ENCODE data around the gene DCAF15. TPM values are rescaled to one million over a fixed set of nuclear protein-coding genes. Genes with fewer than 3 reads are reported as not detected.
A peak's percentile ranks its signal among the peaks of the same experiment; 100 is the strongest.

Gene DCAF15
- total RNA-seq, 1 donor from 2014 or later = 15.4 TPM

GRCh38 chr19:14002571-14003250, 50.4 kb downstream of the DCAF15 start:
- DNase-seq (no peak), ATAC-seq (ENCODE audit: poor library complexity) (no peak)
- intact Hi-C loops (cut with DNase I) = no loop called here

GRCh38 chr19:14003251-14004055, 51.1 kb downstream of the DCAF15 start:
- DNase-seq (no peak), ATAC-seq (ENCODE audit: poor library complexity) (no peak)

DNA sequence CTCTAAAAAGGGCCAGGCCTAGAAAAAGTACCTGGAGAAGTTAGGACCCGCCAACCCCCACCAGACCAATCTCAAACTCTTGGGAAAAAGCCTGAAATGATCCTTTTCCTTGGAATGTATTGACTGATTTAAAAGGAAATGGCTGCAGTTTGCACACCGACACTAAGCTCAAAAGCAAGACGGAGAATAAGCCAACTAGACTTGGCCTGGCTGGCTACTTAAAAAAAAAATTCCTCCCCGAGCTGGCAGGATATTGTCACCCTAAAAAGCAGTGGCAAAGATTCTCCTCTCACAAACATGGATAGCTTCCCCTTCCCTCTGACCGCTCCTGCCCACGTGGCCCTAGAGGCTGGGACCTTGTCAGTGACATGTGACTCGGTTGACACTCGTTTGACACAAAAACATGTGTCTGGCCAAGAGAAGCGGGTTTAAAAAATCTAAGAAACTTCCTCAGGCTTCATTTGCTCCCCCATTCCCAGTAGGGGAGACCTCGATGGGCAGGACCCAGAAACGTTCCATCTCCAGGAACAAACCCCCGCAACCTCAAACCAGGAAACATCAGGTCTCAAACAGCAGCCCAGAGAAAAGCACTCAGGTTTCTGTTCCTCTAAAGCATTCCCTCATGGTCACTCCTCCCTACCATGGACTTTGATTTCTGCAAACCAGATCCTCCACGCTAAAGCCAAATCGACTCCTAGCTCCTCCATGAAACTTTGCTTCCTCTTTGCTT, 52.5 kb downstream of the DCAF15 start:
- DNase-seq (peak; percentile 75), ATAC-seq (ENCODE audit: poor library complexity) (peak; percentile 13)
- intact Hi-C loops (cut with DNase I) = no loop called here

More at GRCh38 chr19:14003251-14004055, 51.1 kb downstream of the DCAF15 start:
- intact Hi-C loops (cut with DNase I) = no loop called here

DNA sequence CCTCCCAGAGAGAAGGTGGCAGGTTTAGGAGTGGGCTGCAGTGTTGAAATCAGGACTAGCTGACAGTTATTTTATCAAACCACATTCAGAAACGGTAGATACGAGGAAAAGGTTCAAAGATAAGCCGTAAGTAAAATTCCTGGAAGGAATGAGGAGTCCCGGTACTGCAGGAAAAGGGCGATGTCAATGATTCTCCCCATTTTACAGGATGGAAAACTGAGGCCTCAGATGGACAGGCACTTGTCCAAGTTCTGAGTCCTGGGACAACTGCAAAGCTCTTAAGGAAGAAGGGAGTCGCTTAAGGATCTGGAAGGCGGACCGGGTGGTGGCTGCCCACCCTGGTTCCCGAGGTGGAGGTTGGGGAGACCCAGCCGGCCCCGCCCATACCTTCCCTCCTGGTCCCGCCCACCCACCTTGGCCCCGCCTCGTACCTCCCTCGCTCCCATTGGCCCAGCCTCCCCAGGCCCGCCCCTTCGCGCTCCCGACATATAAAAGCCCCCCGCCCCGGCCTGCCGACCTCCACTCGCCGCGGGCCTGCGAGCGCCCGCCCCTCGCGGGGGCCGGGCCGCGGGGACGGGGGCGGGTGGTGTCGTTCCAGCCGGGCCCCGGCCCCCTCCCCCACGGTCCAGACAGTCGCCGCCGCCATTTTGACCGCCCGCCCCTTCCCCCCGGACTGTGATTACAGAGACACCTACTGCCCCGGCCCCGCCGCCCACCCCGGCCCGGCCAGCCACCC, 53.2 kb downstream of the DCAF15 start:
- DNase-seq = peak; percentile 95
- intact Hi-C loops (cut with DNase I) = no loop called here
- ATAC-seq (ENCODE audit: poor library complexity) = peak; percentile 69

GRCh38 chr19:14006085-14006765, 53.9 kb downstream of the DCAF15 start, which contains the start of gene RFX1:
TSS of gene RFX1 (minus strand) at chr19:14006320. CDS start at chr19:13993843, 12,477 bp downstream.
- intact Hi-C loops (cut with DNase I) = no loop called here
- DNase-seq = peak; percentile 100

GRCh38 chr19:14006766-14007562, 54.7 kb downstream of the DCAF15 start:
- DNase-seq (peak; percentile 93), ATAC-seq (ENCODE audit: poor library complexity) (peak; percentile 59)
- intact Hi-C loops (cut with DNase I) = no loop called here

More at GRCh38 chr19:14006085-14006765, 53.9 kb downstream of the DCAF15 start, which contains the start of gene RFX1:
- ATAC-seq (ENCODE audit: poor library complexity) = peak; percentile 88

Other genes with a start within 250 kb of the DCAF15 start
- 15.2 TPM for gene MRI1, start 188.0 kb upstream of the DCAF15 start, total RNA-seq
- gene C19orf53, start 178.1 kb upstream of the DCAF15 start, total RNA-seq = 88.1 TPM
- 2.7 TPM for gene ZSWIM4, start 157.1 kb upstream of the DCAF15 start, total RNA-seq
- 1.8 TPM for gene NANOS3, start 75.4 kb upstream of the DCAF15 start, total RNA-seq
- gene BRME1, start 46.4 kb upstream of the DCAF15 start, total RNA-seq = 0.81 TPM
- gene CC2D1A, start 46.3 kb upstream of the DCAF15 start, total RNA-seq = 20.0 TPM
- 3.1 TPM for gene PODNL1, start 14.1 kb upstream of the DCAF15 start, total RNA-seq
- 13.0 TPM for gene RFX1, start 53.8 kb downstream of the DCAF15 start, total RNA-seq
- gene RLN3, start 75.6 kb downstream of the DCAF15 start, total RNA-seq = not detected
- 5.3 TPM for gene IL27RA, start 79.3 kb downstream of the DCAF15 start, total RNA-seq
- gene PALM3, start 109.6 kb downstream of the DCAF15 start, total RNA-seq = not detected
- gene MISP3, start 120.3 kb downstream of the DCAF15 start, total RNA-seq = 7.9 TPM
- gene C19orf67, start 133.3 kb downstream of the DCAF15 start, total RNA-seq = not detected
- gene SAMD1, start 138.2 kb downstream of the DCAF15 start, total RNA-seq = 51.1 TPM
- 460 TPM for gene PRKACA, start 165.3 kb downstream of the DCAF15 start, total RNA-seq
- 1.00 TPM for gene ASF1B, start 184.1 kb downstream of the DCAF15 start, total RNA-seq